GM18498 (cell line): ENCODE data around the gene DCAF6.
"Not testable (repeated sequence)": the region's sequence is repeated elsewhere in the genome, so short reads cannot be mapped to it uniquely, and the experiment has no call there.

Experiments
- ATAC-seq: cut with Tn5 transposase; IDR thresholded peaks from one replicate; pipeline ENCODE4 v1.9.1; 2021; ENCODE audit warnings: mild to moderate bottlenecking, moderate library complexity; ENCODE audit not compliant: unreplicated experiment

Gene DCAF6, protein sequence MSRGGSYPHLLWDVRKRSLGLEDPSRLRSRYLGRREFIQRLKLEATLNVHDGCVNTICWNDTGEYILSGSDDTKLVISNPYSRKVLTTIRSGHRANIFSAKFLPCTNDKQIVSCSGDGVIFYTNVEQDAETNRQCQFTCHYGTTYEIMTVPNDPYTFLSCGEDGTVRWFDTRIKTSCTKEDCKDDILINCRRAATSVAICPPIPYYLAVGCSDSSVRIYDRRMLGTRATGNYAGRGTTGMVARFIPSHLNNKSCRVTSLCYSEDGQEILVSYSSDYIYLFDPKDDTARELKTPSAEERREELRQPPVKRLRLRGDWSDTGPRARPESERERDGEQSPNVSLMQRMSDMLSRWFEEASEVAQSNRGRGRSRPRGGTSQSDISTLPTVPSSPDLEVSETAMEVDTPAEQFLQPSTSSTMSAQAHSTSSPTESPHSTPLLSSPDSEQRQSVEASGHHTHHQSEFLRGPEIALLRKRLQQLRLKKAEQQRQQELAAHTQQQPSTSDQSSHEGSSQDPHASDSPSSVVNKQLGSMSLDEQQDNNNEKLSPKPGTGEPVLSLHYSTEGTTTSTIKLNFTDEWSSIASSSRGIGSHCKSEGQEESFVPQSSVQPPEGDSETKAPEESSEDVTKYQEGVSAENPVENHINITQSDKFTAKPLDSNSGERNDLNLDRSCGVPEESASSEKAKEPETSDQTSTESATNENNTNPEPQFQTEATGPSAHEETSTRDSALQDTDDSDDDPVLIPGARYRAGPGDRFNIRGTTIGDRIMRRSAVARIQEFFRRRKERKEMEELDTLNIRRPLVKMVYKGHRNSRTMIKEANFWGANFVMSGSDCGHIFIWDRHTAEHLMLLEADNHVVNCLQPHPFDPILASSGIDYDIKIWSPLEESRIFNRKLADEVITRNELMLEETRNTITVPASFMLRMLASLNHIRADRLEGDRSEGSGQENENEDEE

DNA sequence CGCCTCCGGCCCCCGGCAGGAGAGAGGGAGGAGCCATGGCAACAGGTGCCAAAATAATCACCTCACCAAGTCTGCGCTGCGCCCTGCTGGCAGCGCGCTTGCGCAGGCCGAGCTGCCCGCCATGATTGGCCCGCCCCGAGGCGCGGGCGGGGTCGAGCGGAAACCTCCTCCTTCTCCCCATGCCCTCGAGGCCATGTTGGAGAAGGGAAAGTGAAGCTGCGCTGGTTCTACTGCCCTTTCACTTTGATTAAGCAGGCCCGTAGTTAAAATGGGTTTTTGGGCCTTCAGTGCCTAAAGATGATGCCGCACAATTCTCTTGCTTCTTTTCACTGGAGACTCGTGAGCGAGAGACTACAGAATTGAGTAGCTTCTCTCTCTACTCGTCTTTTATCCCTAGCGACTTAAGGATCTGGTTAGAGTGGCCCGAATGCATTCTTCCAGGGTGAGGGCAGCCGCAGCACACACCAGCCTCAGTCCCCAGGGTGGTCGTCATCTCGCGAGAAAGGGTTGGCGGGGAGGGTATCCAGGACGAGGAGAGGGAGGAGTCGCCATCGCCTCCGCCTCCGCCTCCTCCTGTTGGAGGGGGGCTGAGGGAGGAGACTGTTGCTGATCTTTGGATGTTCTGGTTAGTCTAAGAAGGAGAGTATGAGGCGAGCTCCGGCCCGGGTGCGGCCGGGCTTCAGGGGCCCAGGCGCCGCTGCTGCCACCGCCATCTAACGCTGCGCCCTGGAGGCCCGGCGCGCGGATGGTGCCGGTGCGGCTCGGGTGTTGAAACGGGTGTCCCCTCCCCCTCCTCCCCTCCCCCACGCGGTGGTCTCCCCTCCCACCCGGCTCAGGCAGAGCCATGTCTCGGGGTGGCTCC, at the start of gene DCAF6:
TSS of gene DCAF6 (plus strand) at position 616 of the 862 bp plus-strand sequence. CDS start at position 845, 229 bp downstream.
- peak; percentile 81 for ATAC-seq

DNA sequence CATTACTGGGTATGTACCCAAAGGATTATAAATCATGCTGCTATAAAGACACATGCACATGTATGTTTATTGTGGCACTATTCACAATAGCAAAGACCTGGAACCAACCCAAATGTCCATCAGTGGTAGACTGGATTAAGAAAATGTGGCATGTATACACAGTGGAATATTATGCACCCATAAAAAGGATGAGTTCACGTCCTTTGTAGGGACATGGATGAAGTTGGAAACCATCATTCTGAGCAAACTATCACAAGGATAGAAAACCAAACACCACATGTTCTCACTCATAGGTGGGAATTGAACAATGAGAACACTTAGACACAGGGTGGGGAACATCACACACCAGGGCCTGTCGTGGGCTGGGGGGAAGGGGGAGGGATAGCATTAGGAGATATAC, 49.3 kb upstream of the DCAF6 start:
- not testable (repeated sequence) for ATAC-seq

DNA sequence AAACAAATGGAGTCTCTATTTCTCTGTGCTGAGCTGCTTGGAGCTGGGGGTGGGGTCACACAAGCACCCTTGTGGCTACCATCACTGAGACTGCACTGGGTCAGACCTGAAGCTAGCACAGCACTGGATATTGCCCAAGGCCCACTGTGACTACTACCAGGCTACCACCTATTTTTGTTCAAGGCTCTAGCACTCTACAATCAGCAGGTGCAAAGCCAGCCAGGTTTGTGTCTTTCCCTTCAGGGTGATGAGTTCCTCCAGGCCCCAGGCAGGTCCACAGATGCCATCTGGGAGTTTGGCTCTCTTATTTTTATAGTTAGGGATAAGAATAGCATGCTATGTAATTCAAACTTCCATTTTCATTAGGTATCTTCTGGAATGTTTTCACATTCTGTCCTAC, 46.1 kb upstream of the DCAF6 start:
- no peak for ATAC-seq

DNA sequence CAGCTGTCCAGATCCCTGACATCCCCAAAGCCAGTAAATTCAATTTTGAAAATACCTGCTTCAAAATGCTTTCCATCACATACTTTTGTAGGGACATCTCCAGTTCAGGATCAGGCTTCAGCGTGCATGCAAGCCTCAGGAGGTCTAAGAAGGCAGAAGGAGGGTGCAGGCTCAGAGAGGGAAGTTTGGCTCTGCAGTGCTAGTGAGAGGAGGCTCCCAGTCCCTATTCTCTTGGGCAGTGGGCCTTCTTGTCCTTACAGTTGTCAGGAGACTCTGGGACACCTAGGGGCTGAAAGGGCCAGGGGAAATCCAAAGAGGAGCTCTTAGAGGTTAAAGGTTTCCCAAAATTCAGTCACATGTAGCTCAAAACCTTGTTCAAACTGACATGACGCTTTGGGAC, 42.7 kb upstream of the DCAF6 start:
- ATAC-seq: no peak

DNA sequence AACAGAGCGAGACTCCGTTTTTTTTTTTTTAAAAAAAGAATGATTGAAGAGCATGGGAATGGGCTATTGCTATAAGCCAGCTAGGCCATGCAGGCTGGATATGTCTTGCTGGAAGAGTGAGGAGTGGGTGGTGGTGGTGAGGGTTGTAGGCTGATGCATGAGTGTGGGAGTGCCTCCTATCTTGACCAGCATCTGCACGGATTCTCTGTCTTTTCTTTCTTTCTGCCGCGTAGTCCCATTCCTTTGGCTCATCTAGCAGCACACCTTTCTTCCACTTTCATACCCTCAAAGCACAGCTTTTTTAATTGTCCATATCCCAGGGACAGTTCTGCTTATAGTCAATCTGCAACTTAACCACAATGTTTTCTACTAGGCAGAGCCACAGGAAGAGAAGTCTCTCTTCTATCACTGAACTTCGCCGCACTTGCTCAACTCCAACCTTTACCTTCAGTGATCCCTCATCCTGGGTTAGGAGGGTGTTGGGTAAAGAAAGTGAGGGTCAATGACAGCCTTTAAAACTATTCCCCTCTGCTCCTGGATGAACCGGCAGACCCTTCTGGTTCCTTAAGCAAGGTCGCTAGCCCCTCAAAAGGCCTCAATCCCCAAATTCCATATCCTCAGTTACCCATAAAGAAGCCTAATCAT, 37.8 kb upstream of the DCAF6 start:
- ATAC-seq: no peak

DNA sequence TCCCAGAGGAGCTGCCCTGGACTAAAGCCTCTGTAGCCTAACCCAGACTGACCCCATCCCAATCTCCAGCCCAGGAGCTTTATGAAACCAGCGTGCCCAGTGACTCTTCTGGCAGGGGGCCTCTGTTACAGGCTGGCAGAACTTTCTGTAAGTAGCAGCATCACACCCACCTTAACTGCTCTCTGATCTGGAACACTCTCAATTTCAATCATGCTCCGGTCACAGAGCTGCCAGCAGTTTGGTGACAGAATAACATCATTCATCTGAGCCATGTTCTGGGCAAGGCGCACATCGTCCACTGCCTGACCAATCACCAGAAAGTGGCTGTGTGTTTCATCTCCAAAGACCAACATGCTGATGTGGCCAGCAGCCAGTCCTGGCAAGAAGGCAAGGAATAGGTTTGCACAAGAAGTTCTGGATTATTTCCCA, 37.2 kb upstream of the DCAF6 start:
- ATAC-seq: peak; percentile 88

DNA sequence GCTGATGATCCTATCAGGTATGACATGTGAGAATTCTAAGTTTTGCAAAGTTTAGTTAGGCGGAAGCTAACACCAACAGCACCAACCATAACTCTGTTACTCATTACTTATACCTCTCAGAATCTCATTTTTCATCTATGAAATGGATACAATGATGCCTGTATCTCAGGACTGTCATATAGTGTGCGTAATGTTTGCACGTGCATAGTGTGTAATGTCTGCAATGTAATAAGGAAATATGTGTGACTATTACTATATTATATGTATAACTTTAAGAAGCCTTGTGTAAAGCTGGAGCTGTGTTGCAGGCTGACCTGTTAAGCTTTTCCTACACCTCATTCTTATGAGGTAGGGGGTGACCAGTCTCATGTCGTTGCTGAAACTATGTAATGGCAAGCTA, 35.6 kb upstream of the DCAF6 start:
- no peak for ATAC-seq

DNA sequence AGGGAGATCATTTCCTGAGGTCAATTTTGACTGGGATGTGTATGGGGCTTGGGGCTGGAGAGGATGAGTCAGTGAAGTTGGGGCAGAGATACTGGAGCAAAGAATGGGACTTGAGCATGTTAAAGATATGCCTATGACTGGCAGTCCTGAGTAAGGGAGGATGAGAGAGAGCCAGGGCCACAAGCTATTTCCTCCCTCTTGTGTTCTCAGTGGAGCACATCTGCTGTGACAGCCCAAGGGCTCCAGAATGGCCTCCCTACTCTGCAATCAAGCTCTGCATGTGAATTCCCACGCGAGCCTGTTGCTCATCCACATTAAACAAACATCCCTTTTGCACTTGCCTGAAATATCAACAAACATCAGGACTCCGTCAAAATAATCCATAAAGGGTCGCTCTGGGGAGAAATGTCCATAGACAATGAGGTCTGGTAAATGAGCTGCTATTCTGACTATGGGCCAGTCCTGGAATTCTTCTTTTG, 31.8 kb upstream of the DCAF6 start:
- no peak for ATAC-seq

DNA sequence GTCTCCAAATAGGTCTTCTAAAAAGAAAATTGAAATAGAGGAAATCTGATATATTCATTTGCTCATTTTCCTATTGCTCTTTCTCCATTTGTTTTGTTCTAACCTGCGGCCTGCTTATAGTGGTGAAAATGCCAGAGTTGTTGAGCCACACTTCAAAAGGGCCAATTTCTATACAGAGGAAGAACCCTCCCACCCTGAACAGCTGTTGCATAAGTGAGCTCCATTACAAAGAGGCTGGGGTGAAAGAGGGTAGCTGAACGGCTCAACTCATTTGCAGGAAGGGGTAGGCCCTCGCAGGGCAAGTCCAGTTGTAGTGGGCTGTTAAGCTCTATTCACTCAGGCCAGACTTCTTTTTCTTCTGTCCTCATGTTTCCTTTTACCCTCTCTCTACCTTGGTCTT, 31.3 kb upstream of the DCAF6 start:
- ATAC-seq: no peak

DNA sequence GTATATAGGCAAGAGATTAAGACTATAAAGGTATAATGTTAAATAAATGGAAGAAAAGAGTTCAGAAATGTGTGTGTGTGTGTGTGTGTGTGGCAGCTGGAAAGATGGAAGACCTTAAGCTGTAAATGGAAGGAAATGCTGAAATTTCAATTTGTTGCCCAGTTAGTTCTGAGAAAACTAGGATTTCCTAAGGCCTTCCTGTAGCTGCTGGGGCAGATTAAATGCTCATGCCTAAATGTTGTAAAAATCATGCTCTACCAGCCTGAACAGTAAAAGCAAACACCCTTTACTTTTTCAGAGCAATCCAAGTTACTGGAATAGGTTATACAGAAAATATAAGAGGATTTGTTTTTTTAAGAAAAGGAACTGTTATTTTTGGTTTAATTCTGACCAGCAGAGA, 30.8 kb upstream of the DCAF6 start:
- no peak for ATAC-seq

DNA sequence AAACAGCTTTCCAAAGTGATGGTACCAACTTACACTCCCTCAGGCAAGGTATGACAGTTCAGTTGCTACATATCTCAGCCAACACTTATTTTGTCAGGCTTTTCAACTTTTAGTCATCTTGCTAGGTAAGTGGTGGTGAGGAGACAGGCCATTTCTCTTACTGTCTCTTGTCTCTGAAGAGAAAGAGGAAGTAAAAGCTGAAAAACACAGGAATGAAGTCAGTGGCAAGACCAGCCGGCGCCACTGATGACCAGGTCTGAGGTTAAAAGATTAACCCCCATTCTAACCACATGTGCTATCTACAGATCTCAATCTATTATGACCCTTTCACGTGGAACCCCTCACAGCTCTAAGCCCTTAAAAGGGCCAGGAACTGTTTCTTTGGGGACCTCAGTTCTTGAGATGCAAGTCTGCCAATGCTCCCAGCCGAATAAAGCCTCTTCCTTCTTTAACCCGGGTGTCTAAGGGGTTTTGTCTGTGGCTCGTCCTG, 26.7 kb upstream of the DCAF6 start:
- ATAC-seq: no peak

DNA sequence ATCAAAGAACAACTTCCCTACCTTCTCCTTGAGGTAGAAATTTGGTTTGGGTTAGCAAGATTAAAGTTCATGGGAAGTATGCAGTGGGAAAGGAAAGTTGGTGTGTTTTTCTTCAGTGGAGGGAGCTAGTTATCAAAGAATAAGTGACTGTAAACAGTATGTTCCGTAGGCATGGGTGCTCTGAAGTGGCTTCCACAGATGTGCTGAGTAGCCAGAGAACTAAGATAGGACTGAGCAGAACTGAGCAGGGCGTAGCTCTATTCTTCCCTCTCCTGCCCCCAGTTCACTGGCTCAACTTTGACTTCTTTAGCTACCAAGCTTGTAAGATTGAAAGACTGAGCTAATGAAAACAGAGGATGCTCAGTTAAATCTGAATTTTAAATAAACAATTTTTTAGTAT, 26.0 kb upstream of the DCAF6 start:
- no peak for ATAC-seq

DNA sequence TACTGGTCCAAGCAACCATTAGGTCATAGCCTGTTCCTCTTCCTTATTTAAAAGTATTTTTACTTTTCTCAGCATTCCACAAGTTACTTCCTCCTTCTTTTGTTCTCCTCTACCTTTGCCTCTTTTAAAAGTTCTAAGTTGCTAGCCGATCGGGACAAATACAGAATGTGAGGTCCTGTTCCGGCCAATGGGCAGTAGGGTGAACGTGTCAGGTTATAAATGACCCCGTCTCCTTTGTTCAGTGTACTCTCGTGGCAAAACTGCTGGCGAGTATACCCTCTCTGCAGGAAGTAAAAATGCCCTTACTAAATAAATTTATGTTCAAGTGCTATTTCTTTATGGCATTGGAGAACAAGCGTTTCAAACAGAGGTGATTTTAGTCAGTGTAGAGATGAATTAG, 25.1 kb upstream of the DCAF6 start:
- ATAC-seq: no peak

DNA sequence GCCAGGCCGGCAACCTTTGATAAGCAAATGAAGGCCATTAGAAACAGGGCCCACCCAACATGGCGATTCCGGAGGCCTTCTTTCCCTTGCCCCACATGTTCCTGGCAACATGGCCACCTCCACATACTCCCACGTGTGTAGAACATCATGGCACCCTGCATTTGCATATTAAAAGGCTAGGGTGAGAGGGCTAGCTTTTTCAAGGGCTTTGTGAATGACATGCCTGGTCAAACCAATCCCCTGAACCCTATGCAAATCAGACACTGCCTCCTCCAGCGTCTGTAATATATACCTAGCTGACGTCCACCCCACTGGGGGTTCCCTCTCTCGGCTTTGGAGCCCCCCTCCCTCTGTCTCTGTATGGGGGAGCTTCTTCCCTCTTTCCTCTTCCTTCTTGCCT, 24.2 kb upstream of the DCAF6 start:
- ATAC-seq: no peak

DNA sequence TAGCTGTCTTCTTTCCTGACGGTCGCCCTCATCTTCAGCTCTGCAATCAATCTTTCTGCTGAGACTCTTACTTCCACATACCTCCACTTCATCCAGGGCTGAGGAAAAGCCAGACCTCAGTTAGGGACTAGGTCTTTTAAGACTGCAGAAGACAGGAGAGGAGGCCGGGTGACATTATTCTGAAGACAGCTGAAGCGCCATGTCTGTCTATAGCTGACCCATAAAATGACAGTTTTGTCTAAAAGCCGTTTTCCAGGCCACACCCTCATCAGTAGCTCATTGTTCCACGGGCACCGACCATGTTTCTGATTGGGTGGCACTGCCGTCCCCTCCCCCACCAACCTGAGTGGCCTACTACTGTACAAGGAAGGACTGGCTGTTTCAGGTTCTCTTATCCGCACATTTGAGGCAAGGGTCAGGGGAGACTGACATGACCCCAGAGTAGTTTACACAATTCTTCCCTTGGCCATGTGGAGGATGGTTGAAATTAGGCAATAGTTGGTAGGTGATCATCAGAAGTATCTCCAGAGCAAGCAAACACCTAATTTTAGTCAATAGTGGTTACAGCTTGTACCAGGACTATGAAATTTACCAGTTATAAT, 22.5 kb upstream of the DCAF6 start, which contains the start of gene ADCY10:
TSS of gene ADCY10 (minus strand) at position 240 of the 602 bp plus-strand sequence. CDS start 8,994 bp downstream, outside the sequence.
- ATAC-seq: no peak

DNA sequence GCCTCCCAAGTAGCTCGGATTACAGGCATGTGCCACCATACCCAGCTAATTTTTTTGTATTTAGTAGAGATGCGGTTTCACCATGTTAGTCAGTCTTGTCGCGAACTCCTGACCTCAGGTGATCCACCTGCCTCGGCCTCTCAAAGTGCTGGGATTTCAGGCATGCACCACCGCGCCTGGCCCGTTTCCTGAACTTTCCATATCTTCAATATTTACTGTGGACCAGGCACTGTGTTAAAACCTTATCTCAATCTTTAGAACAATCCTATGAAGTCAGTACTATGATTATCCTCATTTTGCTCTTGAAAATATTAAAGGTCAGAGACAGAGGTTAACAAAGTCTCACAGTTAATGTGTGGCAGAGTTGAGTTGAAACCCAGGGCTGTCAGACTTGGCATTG, 20.9 kb upstream of the DCAF6 start:
- no peak for ATAC-seq

DNA sequence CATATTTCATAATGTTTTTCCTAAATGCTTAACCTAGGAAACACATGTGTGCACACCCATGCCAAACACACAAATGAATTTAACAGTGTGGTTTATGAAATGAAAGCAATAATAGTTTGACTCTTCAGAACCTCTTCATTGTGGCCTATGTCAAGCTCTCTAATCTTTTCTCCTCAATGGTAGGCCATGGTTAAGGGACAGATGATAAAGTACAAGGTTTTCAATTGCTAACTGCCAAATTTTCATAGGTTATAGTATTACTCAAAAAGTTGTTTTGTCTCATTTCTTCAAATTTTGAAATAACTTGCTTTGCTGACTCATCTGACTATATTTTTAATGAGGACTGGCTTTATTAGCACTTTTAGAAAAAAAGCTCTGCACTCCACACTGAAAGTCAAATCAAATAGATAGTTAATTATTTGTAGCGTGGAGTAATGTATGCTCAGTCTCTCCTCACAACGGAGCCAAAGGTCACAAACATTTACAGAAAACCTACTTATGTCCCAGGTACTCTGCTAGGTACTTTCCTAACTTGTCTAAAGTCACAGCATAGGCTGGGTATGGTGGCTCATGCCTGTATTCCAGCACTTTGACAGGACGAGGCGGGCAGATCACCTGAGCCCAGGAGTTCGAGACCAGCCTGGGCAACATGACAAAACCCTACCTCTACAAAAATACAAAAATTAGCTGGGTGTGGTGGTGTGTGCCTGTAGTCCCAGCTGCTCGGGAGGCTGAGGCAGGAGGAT, 19.5 kb upstream of the DCAF6 start:
- no peak for ATAC-seq

DNA sequence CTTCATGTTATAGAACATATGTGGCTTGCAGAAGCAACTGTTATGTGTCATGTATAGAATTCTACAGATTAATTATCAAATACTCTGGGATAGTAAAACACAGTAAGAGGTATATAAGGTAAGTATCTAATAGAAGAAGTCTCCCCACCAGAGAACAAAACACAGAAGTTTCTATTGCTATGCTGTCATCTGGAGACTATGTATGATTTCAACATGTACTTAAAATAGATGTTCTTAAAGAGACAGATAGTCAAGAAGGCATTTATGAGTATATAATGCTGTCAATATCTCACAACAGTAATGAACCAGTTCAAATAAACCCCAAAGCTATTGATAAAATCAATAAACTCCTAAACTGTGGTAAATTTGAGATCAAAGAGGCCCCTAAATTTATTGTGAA, 14.5 kb upstream of the DCAF6 start:
- ATAC-seq: no peak

DNA sequence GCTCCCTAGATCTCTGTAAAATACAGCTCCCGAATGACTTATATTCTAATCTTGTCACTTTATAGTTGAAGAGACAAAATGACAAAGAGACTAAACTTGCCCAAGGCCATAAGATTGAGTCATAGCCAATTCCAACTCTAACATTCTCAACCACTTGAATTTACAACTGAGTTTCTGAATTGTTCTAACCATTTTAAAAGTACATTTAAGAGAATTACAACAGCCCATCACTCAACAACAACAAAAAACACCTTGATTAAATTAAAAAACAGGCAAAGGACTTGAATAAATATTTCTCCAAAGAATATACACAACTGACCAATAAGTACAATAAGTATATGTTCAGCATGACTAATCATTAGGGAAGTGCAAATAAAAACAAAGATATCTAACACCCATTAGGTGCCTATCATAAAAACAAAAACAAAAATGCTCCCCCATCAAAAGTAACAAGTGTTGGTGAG, 13.8 kb upstream of the DCAF6 start:
- ATAC-seq: no peak
